Hippocampal formation (tissue), 2 donors: ENCODE data around the gene NUBP1.
A peak's percentile ranks its signal among the peaks of the same experiment; 100 is the strongest.
"Not testable (repeated sequence)": the region's sequence is repeated elsewhere in the genome, so short reads cannot be mapped to it uniquely, and the experiment has no call there.

Experiments
- DNase-seq, 2 donors: peaks; one replicate each; lab custom pipeline; 2025; lab: John Stamatoyannopoulos, UW

Gene NUBP1

DNA sequence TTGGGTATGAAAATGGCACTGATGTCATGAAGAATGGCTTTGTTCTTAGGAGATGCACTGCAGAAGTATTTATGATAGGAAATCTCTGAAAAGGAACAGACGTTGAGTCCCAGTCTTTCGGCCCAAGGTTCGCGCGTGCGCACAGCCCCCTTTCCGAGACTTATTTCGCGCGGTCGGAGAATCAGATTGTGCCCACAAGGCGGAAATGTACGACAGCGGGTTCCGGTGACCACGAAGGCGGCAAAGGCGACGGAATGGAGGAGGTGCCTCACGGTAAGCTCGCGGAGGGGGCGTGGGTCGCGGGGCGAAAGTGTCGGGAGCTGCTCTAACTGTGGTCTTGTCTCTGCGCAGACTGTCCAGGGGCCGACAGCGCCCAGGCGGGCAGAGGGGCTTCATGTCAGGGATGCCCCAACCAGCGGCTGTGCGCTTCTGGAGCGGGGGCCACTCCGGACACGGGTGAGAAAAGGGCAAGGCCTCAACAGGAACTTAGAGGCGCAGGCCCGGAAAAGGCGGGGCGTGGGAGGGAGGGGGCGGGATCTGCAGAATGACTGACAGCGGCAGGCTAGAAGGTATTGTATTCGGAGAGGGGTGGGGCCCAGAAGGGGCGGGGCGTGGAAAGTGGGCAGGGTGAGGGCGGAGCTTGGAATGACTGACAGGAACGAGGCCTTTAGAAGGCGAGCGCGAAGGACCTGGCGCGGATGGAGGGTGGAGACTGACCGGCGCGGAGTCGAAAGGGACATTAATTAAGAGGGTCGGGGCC, at the start of gene NUBP1:
NUBP1 (plus strand) TSS at position 233 of the 760 bp plus-strand sequence; CDS start at position 255, 22 bp downstream.
- DNase-seq: peak; percentile 97 to 100

DNA sequence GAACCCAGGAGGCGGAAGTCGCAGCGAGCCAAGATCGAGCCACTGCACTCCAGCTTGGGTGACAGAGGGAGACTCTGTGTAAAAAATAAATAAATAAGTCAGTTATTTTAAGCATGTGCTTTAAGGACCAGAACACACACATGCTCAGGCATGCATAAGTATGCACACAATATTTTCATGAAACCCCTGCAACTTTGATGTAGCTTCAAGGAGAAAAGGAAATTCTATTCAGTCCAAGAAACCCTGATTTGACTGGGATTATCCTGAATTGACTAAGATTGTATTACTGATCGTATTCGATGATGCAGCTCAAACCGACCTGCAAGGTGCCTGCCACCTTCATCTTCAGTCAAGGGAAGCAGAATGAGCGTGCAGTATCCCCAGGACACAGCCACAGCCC, 49.8 kb upstream of the NUBP1 start:
- DNase-seq: no peak

GRCh38 chr16:10694306-10694705, 49.3 kb upstream of the NUBP1 start:
- no peak for DNase-seq

DNA sequence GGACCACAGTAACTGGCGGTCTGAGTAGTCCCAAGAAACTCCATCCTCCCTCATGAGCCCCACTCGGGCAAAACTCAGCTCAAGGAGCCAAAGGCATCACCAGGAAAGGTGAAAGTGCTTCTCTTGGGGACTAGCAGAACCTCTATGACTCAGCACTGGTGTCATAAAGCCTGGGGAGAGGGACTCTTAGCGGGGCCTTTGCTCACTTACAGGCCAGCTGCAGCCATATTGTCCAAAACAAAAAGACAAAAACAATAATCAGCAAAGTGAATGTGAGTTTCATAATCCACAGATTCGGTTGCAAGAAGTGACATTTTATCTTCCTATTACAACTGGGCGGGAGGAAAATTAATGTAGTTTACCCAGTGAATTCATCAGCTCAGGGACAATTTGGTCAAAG, 48.8 kb upstream of the NUBP1 start, which contains the start of gene TEKT5:
TEKT5 (minus strand) TSS at position 101 of the 400 bp plus-strand sequence; CDS start at position 44, 57 bp downstream.
- DNase-seq: no peak

DNA sequence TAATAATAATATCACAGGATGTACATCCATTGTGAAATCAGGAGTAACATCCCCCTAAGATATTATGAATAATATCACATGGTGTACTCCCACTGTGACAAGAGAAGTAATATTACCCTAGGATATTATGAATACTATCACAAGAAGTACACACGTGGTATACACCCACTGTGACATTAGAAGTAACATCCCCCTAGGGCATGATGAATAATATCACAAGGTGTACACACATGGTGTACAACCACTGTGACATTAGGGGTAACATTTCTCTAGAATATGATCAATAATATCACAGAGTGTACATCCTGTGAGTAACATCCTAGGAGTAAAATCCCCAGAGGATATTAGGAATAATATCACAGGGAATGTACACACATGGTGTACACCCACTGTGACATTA, 43.9 kb upstream of the NUBP1 start:
- no peak for DNase-seq

DNA sequence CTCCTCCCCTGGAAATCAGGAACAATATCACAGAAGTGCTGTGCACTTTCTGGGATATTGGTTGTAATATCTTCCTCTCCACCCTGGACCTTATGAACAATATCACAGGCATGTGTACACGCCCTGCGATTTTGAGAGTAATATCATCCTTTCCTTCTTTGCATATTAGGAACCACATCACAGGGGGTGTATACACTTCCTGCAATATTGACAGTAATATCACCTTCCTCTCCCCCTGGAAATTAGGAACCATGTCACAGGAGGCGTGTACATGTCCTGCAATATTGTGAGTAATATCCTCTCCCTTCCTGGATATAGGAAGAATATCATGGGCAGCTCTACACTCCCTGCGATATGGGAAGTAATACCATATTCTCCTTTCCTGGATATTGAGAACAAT, 34.7 kb upstream of the NUBP1 start:
- DNase-seq: no peak

- DNase-seq: no peak
Observed at GRCh38 chr16:10728003-10728887, 15.4 kb upstream of the NUBP1 start.

DNA sequence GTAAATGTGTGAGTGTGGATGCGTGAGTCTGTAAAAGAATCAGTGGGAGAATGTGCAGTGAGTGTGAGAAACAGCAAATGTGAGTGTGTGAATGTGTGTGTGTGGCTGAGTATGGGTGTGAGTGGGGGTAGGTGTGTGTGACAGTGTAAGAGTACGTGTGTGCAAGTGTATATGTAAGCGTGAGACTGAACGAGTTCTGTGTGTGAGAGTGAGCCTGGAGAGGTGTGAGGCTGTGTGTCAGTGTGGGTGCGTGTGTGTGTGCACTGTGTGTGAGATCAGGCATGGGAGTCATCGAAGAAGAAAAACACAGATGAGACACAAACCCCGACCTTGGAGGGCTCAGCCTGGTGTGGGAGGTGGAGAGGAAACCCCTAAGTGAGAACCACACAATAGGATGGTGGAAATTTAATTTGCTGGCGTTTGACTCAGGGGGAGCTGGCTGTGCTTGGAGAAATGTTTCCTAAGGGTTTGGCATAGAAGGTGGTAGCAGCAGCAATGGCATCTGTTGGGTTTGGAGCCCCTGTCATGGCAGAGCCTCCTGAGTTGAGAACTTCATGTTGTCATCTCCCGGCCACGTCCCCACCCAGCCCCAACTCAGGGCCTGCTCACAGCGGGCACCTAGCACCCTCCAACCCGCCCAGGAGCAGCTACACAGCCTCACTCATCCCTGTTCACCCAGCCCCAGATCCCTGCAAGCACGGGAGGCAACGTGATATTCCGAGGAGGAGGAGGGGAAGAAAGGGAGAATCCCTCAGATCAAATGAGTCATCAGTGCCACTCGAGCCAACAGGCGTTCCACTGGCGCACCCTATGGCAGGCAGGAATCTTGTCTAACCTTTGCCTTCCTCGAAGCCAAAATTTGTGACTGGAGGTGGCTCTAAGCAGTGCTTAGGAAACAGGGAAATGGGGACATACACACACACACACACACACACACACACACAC, 14.3 kb upstream of the NUBP1 start:
- DNase-seq: no peak

DNA sequence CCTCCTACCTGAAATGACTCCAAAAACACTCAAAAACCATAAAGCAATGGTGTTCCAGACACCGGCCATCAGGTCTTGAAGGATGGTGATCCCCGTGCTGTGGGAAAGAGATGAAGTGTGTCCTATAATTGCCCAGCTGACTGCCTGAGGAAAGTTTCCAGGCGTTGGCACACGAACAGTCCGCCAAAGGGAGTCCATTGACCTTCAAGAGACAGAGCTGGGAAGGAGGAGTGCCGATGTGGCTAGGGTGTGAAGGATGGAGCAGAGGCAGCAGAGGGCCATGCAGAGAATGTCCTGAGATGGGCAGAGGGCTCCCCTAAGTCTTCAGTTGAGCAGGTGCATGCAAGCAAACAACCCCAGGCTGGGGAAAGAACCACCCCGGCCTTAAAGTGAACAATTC, 11.9 kb upstream of the NUBP1 start:
- DNase-seq: no peak

DNA sequence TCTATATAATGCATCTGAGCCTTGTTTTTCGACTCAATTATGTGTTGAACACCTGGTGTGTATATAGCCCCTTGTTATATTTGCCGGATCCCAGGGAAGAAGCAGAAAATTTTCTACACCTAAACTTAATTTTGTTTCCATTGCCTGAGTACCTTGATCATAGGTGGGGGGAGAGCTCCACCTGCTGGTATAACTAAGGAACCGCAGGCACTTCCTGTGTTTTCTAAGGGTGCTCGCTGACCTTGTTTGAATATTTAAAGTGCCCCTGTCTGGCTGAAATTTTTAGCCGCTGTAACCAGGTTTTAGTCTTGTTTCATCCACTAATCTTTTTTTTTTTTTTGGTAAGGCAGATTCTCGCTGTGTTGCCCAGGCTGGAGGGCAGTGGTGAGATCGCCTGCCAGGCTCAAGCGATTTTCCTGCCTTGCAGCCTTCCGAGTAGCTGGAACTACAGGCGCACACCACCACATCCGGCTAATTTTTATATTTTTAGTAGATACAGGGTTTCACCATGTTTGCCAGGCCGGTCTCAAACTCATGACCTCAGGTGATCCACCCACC, 6.5 kb upstream of the NUBP1 start:
- peak; percentile 39 to 54 for DNase-seq

- DNase-seq: peak; percentile 74 to 76
Observed at GRCh38 chr16:10738231-10739077, 5.2 kb upstream of the NUBP1 start.

DNA sequence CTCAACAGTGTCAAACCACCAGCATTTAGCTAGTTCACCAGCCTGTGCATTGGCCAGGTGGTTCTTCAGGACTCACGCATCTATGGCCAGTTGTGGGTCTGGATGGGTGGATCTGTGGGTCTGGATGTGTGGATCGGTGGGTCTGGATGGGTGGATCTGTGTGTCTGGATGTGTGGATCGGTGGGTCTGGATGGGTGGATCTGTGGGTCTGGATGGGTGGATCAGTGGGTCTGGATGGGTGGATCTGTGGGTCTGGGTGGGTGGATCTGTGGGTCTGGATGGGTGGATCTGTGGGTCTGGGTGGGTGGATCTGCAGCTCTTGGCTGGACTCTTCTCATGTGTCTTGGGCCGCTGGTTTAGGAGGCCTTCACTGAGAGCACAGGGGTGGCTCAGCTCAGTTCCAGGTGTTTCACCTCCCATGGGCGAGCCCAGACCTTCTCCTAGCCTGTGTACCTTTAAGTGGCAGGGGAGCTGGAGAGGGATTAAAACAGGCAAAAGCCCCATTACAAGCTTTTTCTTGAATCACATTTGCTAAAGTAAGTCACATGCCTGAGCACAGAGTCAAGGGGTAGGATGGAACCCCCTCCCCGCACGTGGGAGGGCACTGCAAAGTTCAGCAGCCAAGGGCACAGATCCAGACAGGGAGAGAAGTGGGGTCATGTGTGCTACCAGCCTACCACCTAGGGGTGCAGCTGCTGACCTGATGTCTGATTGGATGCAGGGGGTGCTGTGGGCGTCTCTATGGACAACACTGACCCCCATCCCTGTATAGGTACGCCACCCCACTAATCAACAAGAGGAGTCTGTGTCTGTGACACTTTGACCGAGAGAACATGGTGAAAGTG, 3.4 kb upstream of the NUBP1 start:
- no peak for DNase-seq

- no peak for DNase-seq
Observed at GRCh38 chr16:10740845-10741208, 2.8 kb upstream of the NUBP1 start.

DNA sequence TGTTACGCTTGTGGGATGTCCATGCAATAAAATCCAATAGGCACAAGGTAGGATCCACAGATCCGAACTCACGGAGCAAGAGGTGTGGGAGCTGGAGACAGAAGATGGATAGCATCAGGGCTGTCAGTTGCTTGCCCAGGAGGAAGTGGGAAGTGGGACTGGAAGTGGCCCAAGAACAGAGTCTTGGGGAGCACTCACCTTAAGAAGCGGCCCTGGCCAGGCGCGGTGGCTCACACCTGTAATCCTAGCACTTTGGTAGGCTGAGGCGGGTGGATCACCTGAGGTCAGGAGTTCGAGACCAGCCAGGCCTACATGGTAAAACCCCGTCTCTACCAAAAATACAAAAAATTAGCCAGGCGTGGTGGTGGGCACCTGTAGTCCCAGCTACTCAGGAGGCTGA, 2.4 kb upstream of the NUBP1 start:
- not testable (repeated sequence) for DNase-seq

DNA sequence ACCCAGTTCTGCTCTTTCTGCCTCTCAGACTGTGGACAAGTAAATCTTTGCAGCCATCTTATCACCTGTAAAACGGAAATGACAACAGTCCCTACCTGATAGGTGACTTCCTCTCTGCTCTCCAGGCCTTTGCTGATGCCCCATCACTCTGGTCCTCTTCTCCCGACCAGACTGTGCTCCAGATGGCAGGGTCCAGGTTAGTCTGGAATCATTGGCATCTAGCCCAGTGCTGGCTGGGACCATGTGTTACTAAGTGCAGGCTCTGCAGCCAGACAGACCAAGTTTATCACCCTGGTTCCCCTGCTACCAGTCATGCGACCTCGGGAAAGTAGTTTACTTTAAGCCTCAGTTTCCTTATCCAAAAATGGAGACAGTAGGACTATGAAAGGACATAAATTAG, 1.8 kb upstream of the NUBP1 start:
- no peak for DNase-seq

DNA sequence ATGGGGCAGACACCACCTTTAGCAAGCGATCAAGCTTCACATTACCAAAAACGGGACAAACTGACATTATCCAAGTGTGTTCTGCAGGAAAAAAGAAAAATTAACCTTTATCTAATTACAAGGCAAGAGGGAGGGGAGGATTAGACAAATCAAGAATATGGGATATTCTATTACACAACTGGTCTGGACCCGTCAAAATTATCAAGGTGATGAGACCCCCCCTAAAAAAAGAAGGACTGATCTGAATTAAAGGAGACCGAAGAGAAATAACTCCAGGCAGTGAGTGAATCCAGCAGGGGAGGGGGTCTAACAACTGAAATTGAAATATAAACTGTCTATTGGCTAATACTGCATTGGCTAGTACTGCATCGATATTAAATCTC, 424 bp upstream of the NUBP1 start:
- no peak for DNase-seq

DNA sequence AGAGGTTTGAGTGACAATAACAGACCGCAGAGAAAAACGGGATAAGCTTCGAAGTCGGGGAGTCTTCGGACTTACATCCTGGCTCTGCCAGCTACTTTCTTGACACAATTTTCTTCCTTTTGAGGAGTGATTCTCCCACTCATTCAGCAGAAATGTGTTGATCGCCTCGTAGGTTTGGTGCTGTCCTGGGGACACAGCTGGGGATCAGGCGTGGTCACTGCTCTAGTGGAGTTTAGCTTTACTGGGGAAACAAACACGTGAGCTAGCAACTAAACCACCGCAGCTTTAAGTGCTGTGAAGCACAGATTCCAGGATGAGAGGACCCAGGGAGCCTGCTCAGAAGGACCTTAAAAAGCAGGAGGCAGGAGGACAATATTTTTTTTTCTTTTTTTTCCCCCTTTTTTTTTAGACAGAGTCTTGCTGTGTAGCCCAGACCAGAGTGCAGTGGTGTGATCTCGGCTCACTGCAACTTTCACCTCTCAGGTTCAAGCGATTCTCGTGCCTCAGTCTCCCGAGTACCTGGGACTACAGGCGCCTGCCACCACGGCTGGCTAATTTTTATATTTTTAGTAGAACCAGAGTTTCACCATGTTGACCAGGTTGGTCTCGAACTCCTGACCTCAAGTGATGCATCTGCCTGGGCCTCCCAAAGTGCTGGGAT, 858 bp downstream of the NUBP1 start:
- DNase-seq: no peak

GRCh38 chr16:10745841-10746240, 2.2 kb downstream of the NUBP1 start:
- no peak for DNase-seq

- no peak for DNase-seq
Observed at GRCh38 chr16:10750793-10751192, 7.2 kb downstream of the NUBP1 start.
